Stimulated activated CD8-positive, alpha-beta memory T cell treated with anti-CD3 and anti-CD28 coated beads, Interleukin-4, amount 100 ng/mL, for 48 hours (primary cell): Measurements from ENCODE around the gene KCTD5.
"Not testable (repeated sequence)": the region's sequence is repeated elsewhere in the genome, so short reads cannot be mapped to it uniquely, and the experiment has no call there.

Experiments
- DNase-seq: peaks from one replicate; pipeline ENCODE4 v3.0.0-alpha.2; 2020

The KCTD5 gene

DNA sequence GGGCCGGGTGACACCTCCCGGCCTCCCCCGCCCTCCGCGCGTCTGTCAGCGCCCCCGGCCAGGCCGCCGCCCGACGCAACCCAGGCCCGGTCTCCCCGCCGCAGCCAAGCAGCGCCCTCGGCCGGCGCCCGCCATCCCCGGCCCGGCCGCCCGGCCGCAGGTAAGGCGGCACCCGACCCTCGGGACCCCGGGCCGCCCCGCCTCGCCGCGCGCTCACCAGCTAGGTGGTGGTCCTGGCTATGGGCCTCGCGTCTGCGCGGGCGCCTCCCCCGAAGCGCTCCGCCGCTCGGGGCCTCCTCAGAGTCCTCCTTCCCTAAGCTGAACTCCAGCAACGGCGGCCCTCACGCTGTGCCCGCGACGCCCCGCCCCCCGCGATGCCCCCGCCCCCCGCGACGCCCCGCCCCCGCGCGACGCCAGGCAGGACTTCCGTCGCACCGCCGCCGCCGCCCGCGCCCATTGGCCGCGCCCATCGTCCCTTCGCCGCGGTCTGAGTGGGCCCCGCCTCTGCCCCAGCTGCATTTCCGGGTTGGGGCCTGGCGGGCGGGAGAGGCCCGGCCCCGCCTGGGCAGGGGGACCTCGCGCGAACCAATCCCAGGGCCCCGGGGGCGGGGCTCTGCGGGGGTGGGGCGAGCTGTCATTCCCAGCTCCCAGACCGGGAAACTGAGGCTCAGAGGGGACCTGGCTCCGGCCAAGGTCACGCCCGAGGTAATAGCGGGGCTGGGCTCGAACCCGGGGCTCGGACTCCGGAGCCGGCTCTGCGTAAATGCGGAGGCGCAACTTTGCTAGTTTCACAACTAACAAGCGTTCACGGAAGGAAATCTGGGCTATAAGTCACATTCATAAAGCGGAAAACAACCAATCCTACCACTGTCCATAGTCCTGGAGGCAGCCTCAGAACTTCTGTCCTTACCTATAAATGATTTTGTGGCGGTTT lies 9.0 kb upstream of the KCTD5 start:
- peak; percentile 93 for DNase-seq

DNA sequence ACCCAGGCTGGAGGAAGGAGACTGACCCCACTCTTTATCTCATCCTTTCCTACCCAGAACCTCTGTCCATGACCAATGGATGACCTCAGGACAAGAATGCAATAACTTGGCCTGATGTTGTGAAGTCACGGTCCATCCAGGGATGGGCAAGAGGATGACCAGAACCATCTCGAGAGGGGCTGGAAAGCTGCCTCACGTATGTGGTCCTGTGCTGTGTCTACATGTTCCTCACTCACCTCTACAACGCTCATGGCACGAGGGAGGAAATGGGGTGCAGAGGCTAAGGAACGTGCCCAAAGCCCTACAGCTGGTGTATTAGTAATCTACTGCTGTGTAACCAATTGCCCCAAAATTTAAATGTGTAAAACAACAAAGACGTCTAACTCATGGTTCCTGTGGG lies 7.3 kb upstream of the KCTD5 start:
- DNase-seq = no peak

GRCh38 chr16:2675714-2676113 lies 6.6 kb upstream of the KCTD5 start:
- DNase-seq = no peak

GRCh38 chr16:2676937-2677336 lies 5.4 kb upstream of the KCTD5 start:
- not testable (repeated sequence) for DNase-seq

GRCh38 chr16:2678206-2678965 lies 3.9 kb upstream of the KCTD5 start:
- not testable (repeated sequence) for DNase-seq

- not testable (repeated sequence) for DNase-seq
Measured at GRCh38 chr16:2679902-2680301, 2.4 kb upstream of the KCTD5 start.

DNA sequence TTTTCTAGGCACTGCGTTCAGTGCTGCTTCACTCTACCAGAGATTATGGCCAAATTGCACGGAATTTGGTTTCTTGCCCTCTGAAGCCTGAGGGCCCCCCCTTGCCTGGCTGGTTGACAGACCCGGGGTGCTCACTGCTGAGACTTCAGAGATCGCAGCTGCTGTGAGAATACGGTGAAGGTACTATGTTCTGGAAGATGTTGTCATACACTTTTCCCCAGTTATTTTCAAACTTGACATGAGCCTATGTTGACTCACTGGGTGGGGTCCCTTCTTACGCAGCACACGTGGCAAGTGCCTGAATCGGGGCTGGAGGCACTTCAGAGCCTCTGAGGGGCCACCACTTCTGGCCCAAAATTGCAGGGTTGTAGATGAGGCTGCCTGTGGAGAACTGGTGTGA lies 2.0 kb upstream of the KCTD5 start:
- not testable (repeated sequence) for DNase-seq

DNA sequence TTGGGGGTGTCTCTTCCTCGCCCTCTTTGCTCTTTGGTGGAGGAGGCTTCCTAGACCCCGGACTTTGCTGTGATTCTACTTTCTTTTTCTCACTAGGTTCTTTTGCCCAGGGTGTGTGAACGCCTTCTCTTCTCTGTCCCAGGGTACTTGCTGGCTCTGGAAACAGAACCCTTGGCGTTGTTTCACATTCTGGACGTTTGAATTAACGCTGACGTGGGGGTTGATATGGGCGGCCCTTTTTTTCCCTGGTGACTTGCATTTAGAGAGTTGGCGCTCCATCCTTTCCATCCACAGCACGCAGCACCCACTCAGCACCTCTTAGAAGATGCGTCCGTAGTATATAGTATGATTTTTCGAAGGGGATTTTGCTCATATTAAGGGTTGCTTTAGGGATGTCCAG lies 718 bp downstream of the KCTD5 start:
- DNase-seq = not testable (repeated sequence)

- DNase-seq = not testable (repeated sequence)
Measured at GRCh38 chr16:2686075-2686474, 3.8 kb downstream of the KCTD5 start.

DNA sequence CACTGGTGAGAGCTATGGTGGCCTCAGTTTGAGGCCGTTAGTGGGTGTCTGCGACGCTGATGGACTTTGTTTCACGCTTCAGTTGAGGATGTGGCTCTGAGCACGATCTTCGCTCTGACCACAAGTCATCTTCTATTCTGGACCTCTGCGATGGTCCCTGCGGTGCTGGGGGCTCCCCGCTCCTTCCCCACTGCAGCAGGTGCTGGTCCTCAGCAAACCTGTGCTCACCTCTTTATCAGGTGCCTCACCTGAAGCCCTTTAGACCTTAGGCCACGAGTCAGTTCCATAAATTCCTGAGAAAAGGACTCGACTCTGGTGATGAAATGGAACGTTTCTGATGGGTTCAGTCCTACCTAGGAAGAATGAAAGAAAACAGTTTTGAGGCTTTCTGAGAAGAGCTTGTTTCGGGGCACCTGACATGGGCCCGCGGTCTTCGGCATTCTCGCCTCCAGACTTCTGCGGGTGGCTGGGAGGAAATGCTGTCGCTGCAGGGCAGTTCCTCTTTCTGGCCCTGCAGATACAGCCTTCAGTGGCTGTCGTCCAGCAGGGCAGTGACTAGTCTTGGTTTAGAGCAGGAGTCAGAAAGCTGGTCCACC lies 4.7 kb downstream of the KCTD5 start:
- DNase-seq = peak; percentile 59

- no peak for DNase-seq
Measured at GRCh38 chr16:2687531-2688308, 5.4 kb downstream of the KCTD5 start.

DNA sequence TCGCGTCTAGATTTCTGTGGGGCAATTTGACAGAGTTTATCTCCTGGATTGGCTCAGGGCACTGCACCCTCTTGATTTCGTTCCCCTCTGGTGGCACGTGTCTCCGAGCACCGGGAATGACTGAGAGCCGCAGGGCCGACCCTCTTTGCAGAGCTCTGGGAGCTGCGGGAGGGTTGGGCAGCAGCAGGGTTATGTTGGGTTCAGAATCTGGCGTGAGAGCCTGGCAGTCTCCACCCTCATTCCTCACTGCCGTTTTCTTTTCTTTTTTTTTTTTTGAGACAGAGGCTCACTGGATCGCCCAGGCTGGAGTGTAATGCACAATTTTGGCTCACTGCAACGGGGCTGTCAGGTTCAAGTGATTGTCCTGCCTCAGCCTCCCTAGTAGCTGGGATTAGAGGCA lies 7.1 kb downstream of the KCTD5 start:
- not testable (repeated sequence) for DNase-seq

GRCh38 chr16:2689968-2690801 lies 7.9 kb downstream of the KCTD5 start:
- DNase-seq = no peak

- DNase-seq = no peak
Measured at GRCh38 chr16:2690852-2691251, 8.5 kb downstream of the KCTD5 start.

GRCh38 chr16:2691491-2692248 lies 9.3 kb downstream of the KCTD5 start:
- DNase-seq = no peak

- DNase-seq = no peak
Measured at GRCh38 chr16:2692251-2692947, 10.1 kb downstream of the KCTD5 start.

GRCh38 chr16:2692948-2693651 lies 10.8 kb downstream of the KCTD5 start:
- no peak for DNase-seq

DNA sequence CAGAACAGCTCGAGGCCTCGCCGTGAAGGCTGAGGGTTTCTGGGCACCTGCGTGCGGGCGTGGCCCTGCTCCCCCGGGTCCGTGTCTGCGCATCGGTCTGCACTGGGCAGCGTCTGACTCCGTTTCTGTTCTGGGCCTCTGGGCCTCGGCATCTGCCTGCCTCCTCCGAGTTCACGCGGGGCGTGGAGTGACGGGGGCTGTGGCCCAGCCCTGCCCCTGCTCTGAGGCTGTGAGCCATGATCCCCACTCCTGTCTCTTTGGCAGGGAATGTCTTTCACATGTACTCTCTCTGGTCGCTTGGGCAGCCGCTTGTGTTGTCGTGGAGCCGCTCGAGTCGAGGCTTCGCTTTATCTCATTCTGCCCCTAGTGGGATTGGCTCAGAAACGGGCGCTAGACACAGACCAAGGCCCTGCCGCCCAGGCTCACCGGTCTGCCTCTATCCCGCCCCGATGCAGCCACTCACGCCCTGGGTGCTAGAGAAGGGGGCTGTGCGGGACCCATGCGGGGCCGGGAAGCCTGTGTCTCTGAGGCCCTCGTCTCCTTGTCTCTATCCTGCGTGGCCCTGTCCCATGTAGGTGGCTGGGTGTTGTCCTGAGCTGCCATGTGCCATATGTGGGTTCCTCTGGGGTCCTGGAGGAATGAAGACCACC lies 14.4 kb downstream of the KCTD5 start:
- DNase-seq = not testable (repeated sequence)

- DNase-seq = no peak
Measured at GRCh38 chr16:2697401-2697948, 15.2 kb downstream of the KCTD5 start.
